Hematopoietic multipotent progenitor cell (in vitro differentiated cells): Measurements from ENCODE around the gene FAM107B. TPM values are rescaled to one million over a fixed set of nuclear protein-coding genes. Genes with fewer than 3 reads are reported as not detected.
A peak's percentile ranks its signal among the peaks of the same experiment; 100 is the strongest.
"Not testable (repeated sequence)": the region's sequence is repeated elsewhere in the genome, so short reads cannot be mapped to it uniquely, and the experiment has no call there.

Experiments
- DNase-seq, 3 donors: peaks; one replicate each; pipeline ENCODE4 v3.0.0-alpha.2; 2011 to 2015; ENCODE audit warnings: low read depth in 2 of 3, low spot score in 2 of 3
- total RNA-seq: library from RNA; depleted of rRNA; stranded (reverse); fragments of >200 nt; gene quantifications from one replicate; pipeline ENCODE4 v1.2.3, GENCODE V29; 2012

Gene FAM107B
- total RNA-seq, 1 donor: 2.7 TPM

- DNase-seq: no peak
These were observed 36.7 kb downstream of the FAM107B start for GRCh38 chr10:14737808-14738545.

- peak in 2 of 3 donors; percentile 27 to 57 for DNase-seq
These were observed 38.1 kb downstream of the FAM107B start for GRCh38 chr10:14736600-14737081.

- DNase-seq: no peak
These were observed 38.7 kb downstream of the FAM107B start for GRCh38 chr10:14736043-14736442.

- DNase-seq: no peak
These were observed 42.7 kb downstream of the FAM107B start for GRCh38 chr10:14731875-14732512.

- DNase-seq: no peak
These were observed 46.4 kb downstream of the FAM107B start for GRCh38 chr10:14728346-14728745.

- DNase-seq: no peak
These were observed 46.8 kb downstream of the FAM107B start for GRCh38 chr10:14727924-14728323.

GRCh38 chr10:14727465-14727864 is 47.2 kb downstream of the FAM107B start:
- DNase-seq: no peak

GRCh38 chr10:14724931-14725330 is 49.8 kb downstream of the FAM107B start:
- no peak for DNase-seq

- DNase-seq: peak in 2 of 3 donors; percentile 9 to 13
These were observed 51.5 kb downstream of the FAM107B start for GRCh38 chr10:14723052-14723689.

- DNase-seq: no peak
These were observed 57.1 kb downstream of the FAM107B start for GRCh38 chr10:14717552-14717951.

- no peak for DNase-seq
These were observed 61.7 kb downstream of the FAM107B start for GRCh38 chr10:14712991-14713424.

GRCh38 chr10:14709344-14709743 is 65.4 kb downstream of the FAM107B start:
- DNase-seq: not testable (repeated sequence)

GRCh38 chr10:14707481-14707880 is 67.2 kb downstream of the FAM107B start:
- no peak for DNase-seq

- DNase-seq: peak in 2 of 3 donors; percentile 39 to 72
These were observed 69.0 kb downstream of the FAM107B start for GRCh38 chr10:14705548-14706230.

- DNase-seq: no peak
These were observed 71.1 kb downstream of the FAM107B start for GRCh38 chr10:14703631-14704001.

GRCh38 chr10:14701466-14701865 is 73.2 kb downstream of the FAM107B start:
- no peak for DNase-seq

- DNase-seq: no peak
These were observed 74.2 kb downstream of the FAM107B start for GRCh38 chr10:14700546-14700945.

GRCh38 chr10:14699482-14699881 is 75.2 kb downstream of the FAM107B start:
- DNase-seq: no peak

- DNase-seq: no peak
These were observed 75.9 kb downstream of the FAM107B start for GRCh38 chr10:14698829-14699170.

- no peak for DNase-seq
These were observed 76.4 kb downstream of the FAM107B start for GRCh38 chr10:14698111-14698828.
